Mesothelial cell of epicardium (in vitro differentiated cells): ENCODE measurements around the gene SUPT5H. TPM values are rescaled to one million over a fixed set of nuclear protein-coding genes. Genes with fewer than 3 reads are reported as not detected.

Experiments
- DNase-seq, 2 experiments: peaks; one replicate each; pipeline ENCODE4 v3.0.0; 2021; ENCODE audit warnings: low spot score in 2 of 2; ENCODE audit not compliant: unreplicated experiment in 2 of 2
- H3K27ac Mint-ChIP-seq: 2 replicates; pipeline ENCODE4 v1.8.0; 2021; ENCODE audit warnings: mixed read lengths
- H3K27me3 Mint-ChIP-seq: 2 replicates; pipeline ENCODE4 v1.8.0; 2021; ENCODE audit warnings: low read depth, mixed read lengths
- H3K36me3 Mint-ChIP-seq: 2 replicates; pipeline ENCODE4 v1.8.0; 2021; ENCODE audit warnings: mixed read lengths
- H3K4me1 Mint-ChIP-seq: 2 replicates; pipeline ENCODE4 v1.8.0; 2021; ENCODE audit warnings: mixed read lengths
- H3K4me3 Mint-ChIP-seq: 2 replicates; pipeline ENCODE4 v1.8.0; 2021; ENCODE audit warnings: mild to moderate bottlenecking, moderate library complexity, mixed read lengths
- H3K9me3 Mint-ChIP-seq: 2 replicates; pipeline ENCODE4 v1.8.0; 2021; ENCODE audit warnings: mixed read lengths
- CTCF ChIP-seq: fragments of 200-600 bp; sonication (generic); IDR thresholded peaks from one replicate; pipeline ENCODE4 v1.5.0; 2021; ENCODE audit warnings: antibody characterized with exemption; ENCODE audit not compliant: unreplicated experiment
- total RNA-seq: library from RNA; stranded (reverse); gene quantifications from 3 replicates; pipeline ENCODE4 v1.2.1, GENCODE V29; 2021

Gene SUPT5H
- total RNA-seq, 1 donor from 2014 or later: 127 TPM

GRCh38 chr19:39408392-39409207 lies 36.8 kb upstream of the SUPT5H start:
- TF ChIP-seq CTCF: no peak
- peaks cover 1% of the 10 kb centered on the region for H3K27me3 Mint-ChIP-seq
- H3K9me3 Mint-ChIP-seq: no peaks in the 10 kb centered on the region
- peaks cover 4% of the 10 kb centered on the region for H3K36me3 Mint-ChIP-seq
- H3K27ac Mint-ChIP-seq: peak overlapping the region; percentile 99
- peaks cover 41% of the 10 kb centered on the region for H3K4me1 Mint-ChIP-seq
- DNase-seq: no peak
- peak overlapping the region; percentile 91 for H3K4me3 Mint-ChIP-seq

GRCh38 chr19:39409208-39410016 lies 36.0 kb upstream of the SUPT5H start:
- Mint-ChIP-seq H3K27me3 (peaks cover 1% of the 10 kb centered on the region), H3K36me3 (peaks cover 4% of the 10 kb centered on the region), H3K27ac (peak overlapping the region; percentile 99), H3K4me3 (peak overlapping the region; percentile 94), H3K4me1 (peaks cover 42% of the 10 kb centered on the region), H3K9me3 (no peaks in the 10 kb centered on the region)
- peak; percentile 10 for TF ChIP-seq CTCF
- DNase-seq: peak; percentile 70 to 81

- peak overlapping the region; percentile 87 for H3K27ac Mint-ChIP-seq
- peaks cover 1% of the 10 kb centered on the region for H3K27me3 Mint-ChIP-seq
- H3K9me3 Mint-ChIP-seq: no peaks in the 10 kb centered on the region
- peaks cover 4% of the 10 kb centered on the region for H3K36me3 Mint-ChIP-seq
- no peak for DNase-seq
- H3K4me3 Mint-ChIP-seq: peak overlapping the region; percentile 94
- no peak for TF ChIP-seq CTCF
- H3K4me1 Mint-ChIP-seq: peaks cover 50% of the 10 kb centered on the region
Observed at GRCh38 chr19:39410017-39410830, 35.2 kb upstream of the SUPT5H start.

GRCh38 chr19:39410831-39411080 lies 34.6 kb upstream of the SUPT5H start:
- Mint-ChIP-seq H3K36me3 (peaks cover 4% of the 10 kb centered on the region), H3K27ac (peak overlapping the region; percentile 87), H3K27me3 (peaks cover 1% of the 10 kb centered on the region), H3K4me1 (peaks cover 54% of the 10 kb centered on the region), H3K4me3 (peak overlapping the region; percentile 94), H3K9me3 (no peaks in the 10 kb centered on the region)
- DNase-seq: no peak
- no peak for TF ChIP-seq CTCF

- H3K36me3 Mint-ChIP-seq: peaks cover 4% of the 10 kb centered on the region
- H3K4me3 Mint-ChIP-seq: peak overlapping the region; percentile 94
- TF ChIP-seq CTCF: no peak
- peaks cover 51% of the 10 kb centered on the region for H3K4me1 Mint-ChIP-seq
- H3K27ac Mint-ChIP-seq: peak overlapping the region; percentile 87
- DNase-seq: no peak
- H3K27me3 Mint-ChIP-seq: peaks cover 1% of the 10 kb centered on the region
- H3K9me3 Mint-ChIP-seq: no peaks in the 10 kb centered on the region
Observed at GRCh38 chr19:39411081-39411831, 34.1 kb upstream of the SUPT5H start.
